Raji (cell line): ENCODE measurements around the gene NPB.

Experiments
- POLR2A ChIP-seq: IDR thresholded peaks from 2 replicates; pipeline ENCODE4 v1.6.1; 2011; ENCODE audit warnings: low read depth, low read length, control low read depth; ENCODE audit not compliant: insufficient read depth

NPB gene

GRCh38 chr17:81932333-81932983 lies 30.4 kb downstream of the NPB start:
- TF ChIP-seq POLR2A = peak; percentile 2; the same call in 1 of the 2 replicates

GRCh38 chr17:81933178-81933699 lies 31.2 kb downstream of the NPB start:
- TF ChIP-seq POLR2A = no peak

GRCh38 chr17:81934098-81934757 lies 32.2 kb downstream of the NPB start:
- TF ChIP-seq POLR2A = 0 out of 2 replicates have a peak, but pooled peaks have one; percentile 19

- TF ChIP-seq POLR2A = no peak
Measured at GRCh38 chr17:81934850-81935708, 33.0 kb downstream of the NPB start.

- no peak for TF ChIP-seq POLR2A
Measured at GRCh38 chr17:81935709-81936084, 33.7 kb downstream of the NPB start.

- TF ChIP-seq POLR2A = no peak
Measured at GRCh38 chr17:81939218-81939617, 37.2 kb downstream of the NPB start.

- TF ChIP-seq POLR2A = no peak
Measured at GRCh38 chr17:81939881-81940385, 37.9 kb downstream of the NPB start.

GRCh38 chr17:81940538-81941483 lies 38.8 kb downstream of the NPB start:
- TF ChIP-seq POLR2A = no peak

GRCh38 chr17:81941484-81942166 lies 39.6 kb downstream of the NPB start:
- no peak for TF ChIP-seq POLR2A

- TF ChIP-seq POLR2A = no peak
Measured at GRCh38 chr17:81942167-81942553, 40.1 kb downstream of the NPB start.

- TF ChIP-seq POLR2A = no peak
Measured at GRCh38 chr17:81944858-81945257, 42.8 kb downstream of the NPB start.

GRCh38 chr17:81947189-81947588 lies 45.2 kb downstream of the NPB start, which contains the start of gene MYADML2:
TSS of gene MYADML2 (minus strand) at chr17:81947233. CDS start at chr17:81941741, 5,492 bp downstream.
- no peak for TF ChIP-seq POLR2A

- no peak for TF ChIP-seq POLR2A
Measured at GRCh38 chr17:81948635-81949378, 46.8 kb downstream of the NPB start.
